ENCODE results near the gene MIF.

MIF gene

GRCh38 chr22:23889620-23890019 is 4.6 kb upstream of the MIF start:
- in situ Hi-C loops (cut with HindIII; ENCODE audit: low sequenced_read_pairs), result no loop called here
- no peak overlapping the region for H3K4me3 ChIP-seq (ENCODE audit: low read depth, low read length)
- no peak for DNase-seq (ENCODE audit: low read depth, low spot score)
- TF ChIP-seq CTCF (IDR thresholded peaks at IDR 0.05; ENCODE audit: low read depth, low read length), result no peak

DNA sequence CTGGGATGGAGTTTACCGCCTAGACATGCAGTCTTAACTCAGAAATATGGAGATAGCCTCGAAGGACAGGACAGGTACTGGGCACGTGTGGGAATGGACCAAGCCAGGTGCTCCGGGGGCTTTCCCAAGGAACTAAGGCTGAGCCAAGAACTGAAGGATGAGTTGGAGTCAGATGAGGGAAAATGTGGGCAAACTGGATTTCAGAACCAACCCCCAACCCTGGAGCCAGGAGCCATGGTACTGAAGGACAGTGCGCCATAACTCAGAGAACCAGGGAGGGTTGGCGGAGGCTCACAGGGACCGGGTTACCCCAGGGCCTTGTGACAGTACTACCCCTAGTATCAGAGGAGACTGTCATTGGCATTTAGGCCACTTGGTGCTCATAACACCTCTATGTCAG is 2.5 kb upstream of the MIF start:
- H3K4me3 ChIP-seq (ENCODE audit: low read depth, low read length), result no peak overlapping the region
- no peak for DNase-seq (ENCODE audit: low read depth, low spot score)
- no peak for TF ChIP-seq CTCF (IDR thresholded peaks at IDR 0.05; ENCODE audit: low read depth, low read length)
- in situ Hi-C loops (cut with HindIII; ENCODE audit: low sequenced_read_pairs), result no loop called here

- DNase-seq (ENCODE audit: low read depth, low spot score), result no peak
- in situ Hi-C loops (cut with HindIII; ENCODE audit: low sequenced_read_pairs), result no loop called here
- no peak for TF ChIP-seq CTCF (IDR thresholded peaks at IDR 0.05; ENCODE audit: low read depth, low read length)
- no peak overlapping the region for H3K4me3 ChIP-seq (ENCODE audit: low read depth, low read length)
Measured at GRCh38 chr22:23892130-23892529, 2.1 kb upstream of the MIF start.

DNA sequence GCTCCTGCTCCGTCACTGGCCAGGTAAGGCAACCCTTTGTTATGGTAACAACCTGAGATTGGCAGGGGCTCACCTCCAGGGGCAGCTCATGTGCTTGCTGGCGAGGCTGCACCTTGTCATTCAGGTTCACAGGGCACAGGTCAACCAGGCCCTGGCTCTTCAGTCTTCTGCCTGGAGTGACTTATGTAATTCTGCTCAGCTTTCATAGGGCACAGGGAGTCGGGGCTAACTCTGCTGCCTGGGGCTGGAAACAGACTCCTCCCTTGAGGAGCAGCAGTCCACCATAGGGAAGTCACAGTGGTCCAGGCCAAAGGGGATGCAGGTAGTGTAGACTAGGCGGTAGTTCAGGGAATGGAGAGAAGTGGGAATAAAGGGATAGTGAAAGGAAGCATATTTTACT is 1.5 kb upstream of the MIF start:
- in situ Hi-C loops (cut with HindIII; ENCODE audit: low sequenced_read_pairs), result no loop called here
- no peak for DNase-seq (ENCODE audit: low read depth, low spot score)
- no peak overlapping the region for H3K4me3 ChIP-seq (ENCODE audit: low read depth, low read length)
- TF ChIP-seq CTCF (IDR thresholded peaks at IDR 0.05; ENCODE audit: low read depth, low read length), result no peak

GRCh38 chr22:23893121-23893944 is 850 bp upstream of the MIF start:
- DNase-seq (ENCODE audit: low read depth, low spot score), result no peak
- in situ Hi-C loops (cut with HindIII; ENCODE audit: low sequenced_read_pairs), result no loop called here
- no peak for TF ChIP-seq CTCF (IDR thresholded peaks at IDR 0.05; ENCODE audit: low read depth, low read length)
- H3K4me3 ChIP-seq (ENCODE audit: low read depth, low read length), result peak overlapping the region; percentile 81

- peak overlapping the region; percentile 81 for H3K4me3 ChIP-seq (ENCODE audit: low read depth, low read length)
- peak; percentile 84 for DNase-seq (ENCODE audit: low read depth, low spot score)
- in situ Hi-C loops (cut with HindIII; ENCODE audit: low sequenced_read_pairs), result no loop called here
- peak; percentile 25 for TF ChIP-seq CTCF (IDR thresholded peaks at IDR 0.05; ENCODE audit: low read depth, low read length)
Measured at GRCh38 chr22:23894710-23895598, 771 bp downstream of the MIF start.

Data from astrocyte of the spinal cord (primary cell).